Transverse colon (tissue), 4 donors: ENCODE results near the gene TRANK1. TPM values are rescaled to one million over a fixed set of nuclear protein-coding genes. Genes with fewer than 3 reads are reported as not detected.

Experiments used
- DNase-seq: peaks from one replicate; pipeline ENCODE4 v3.0.0-alpha.2; 2019
- H3K27ac ChIP-seq, 4 donors: fragments of 200-600 bp; sonication (generic); 2 replicates each; pipeline ENCODE4 v1.5.1; 2016 to 2018; ENCODE audit warnings: inconsistent platforms in 4 of 4
- H3K27me3 ChIP-seq: fragments of 200-600 bp; sonication (generic); 2 replicates; pipeline ENCODE4 v1.5.1; 2017; ENCODE audit warnings: inconsistent platforms
- H3K36me3 ChIP-seq, 4 donors: fragments of 200-600 bp; sonication (generic); 2 replicates each; pipeline ENCODE4 v1.5.1; 2017 to 2019; ENCODE audit warnings: inconsistent platforms in 4 of 4
- H3K4me1 ChIP-seq, 4 donors: fragments of 200-600 bp; sonication (generic); 2 replicates each; pipeline ENCODE4 v1.5.1; 2017 to 2020; ENCODE audit warnings: inconsistent platforms in 4 of 4
- H3K4me3 ChIP-seq, 4 donors: fragments of 200-600 bp; sonication (generic); 1 replicate in 1 of 4; 2 replicates in 3 of 4; pipeline versions ENCODE4 v1.5.1 to v1.6.1; 2017 to 2019; ENCODE audit warnings: inconsistent platforms in 4 of 4
- H3K9me3 ChIP-seq, 2 donors: fragments of 200-600 bp; sonication (generic); 2 replicates each; pipeline ENCODE4 v1.5.1; 2017 to 2019; ENCODE audit warnings: inconsistent platforms in 2 of 2
- EP300 ChIP-seq: sonication (generic); formaldehyde crosslinking; IDR thresholded peaks from one replicate; pipeline ENCODE4 v1.6.1; 2017; ENCODE audit warnings: antibody characterized with exemption, low read depth
- POLR2A ChIP-seq: fragments of 450-650 bp; IDR thresholded peaks from one replicate; pipeline ENCODE4 v1.6.1; 2016; ENCODE audit warnings: antibody characterized with exemption, mild to moderate bottlenecking, moderate library complexity
- POLR2AphosphoS5 ChIP-seq, 3 donors: sonication (generic); formaldehyde crosslinking; IDR thresholded peaks; one replicate each; pipeline ENCODE4 v1.6.1; 2016; ENCODE audit warnings: antibody characterized with exemption in 3 of 3
- WGBS, 2 donors: methylation state at CpG; one replicate each; pipeline ENCODE4 v1.1.5; 2018; ENCODE audit warnings: low coverage in 1 of 2; 5-methylcytosine and 5-hydroxymethylcytosine counted together
- in situ Hi-C, 4 donors: fragments of 200-750 bp; cut with MboI; loops; one replicate each; pipeline versions ENCODE4 v1.15.0 to v1.15.1; 2017; ENCODE audit warnings: low sequenced_read_pairs in 3 of 4, low pct_ligation_motif_present in 1 of 4, low pct_unique_long_range_greater_than_20kb in 1 of 4
- intact Hi-C: fragments of 100-400 bp; cut with DNase I; formaldehyde crosslinking; loops from one replicate; pipeline ENCODE4 v1.15.1; 2023; ENCODE audit warnings: low total_unique reads
- total RNA-seq, 4 donors: library from RNA; depleted of rRNA; stranded (reverse); fragments of >200 nt; gene quantifications; one replicate each; pipeline ENCODE4 v1.1.0, GENCODE V29; 2016
- TF ChIP-seq, protein P1 (sequence below), 5 experiments: fragments of 200-600 bp in 3 of 5; fragments of 450-650 bp in 2 of 5; sonication (generic) in 3 of 5; IDR thresholded peaks; 1 replicate in 2 of 5; 2 replicates in 3 of 5; pipeline ENCODE4 v1.5.1; 2016 to 2017; ENCODE audit warnings: antibody characterized with exemption in 5 of 5, inconsistent platforms in 3 of 5, mild to moderate bottlenecking in 2 of 5, moderate library complexity in 1 of 5

Gene TRANK1
- total RNA-seq, 4 donors from 2014 or later, result 91.5 to 179 (median 116) TPM

DNA sequence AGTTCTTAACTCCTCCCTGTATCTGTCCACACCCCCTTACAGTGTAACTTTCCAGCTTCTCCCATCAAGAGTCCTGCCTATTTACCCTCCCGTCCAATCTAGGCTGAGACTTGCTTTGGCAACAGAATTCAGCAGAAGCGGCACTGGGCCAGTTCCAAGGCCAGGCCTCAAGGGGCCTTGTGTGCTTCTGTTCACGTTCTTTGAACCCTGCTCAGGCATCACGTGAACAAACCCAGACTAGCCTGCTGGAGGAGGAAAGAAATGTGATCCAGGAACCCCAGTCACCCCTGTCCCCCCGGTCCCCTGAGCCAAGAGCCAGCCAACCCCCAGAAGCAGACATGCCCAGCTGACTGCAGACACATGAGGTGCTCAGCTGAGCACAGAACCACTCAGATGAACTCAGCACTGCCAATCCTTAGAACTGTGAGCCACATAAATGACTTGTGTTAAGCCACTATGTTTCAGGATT is 104.4 kb downstream of the TRANK1 start:
- H3K9me3 ChIP-seq, result no peaks in the 10 kb centered on the region
- intact Hi-C loops, result no loop called here
- H3K4me3 ChIP-seq, result no peak overlapping the region
- no peak for DNase-seq
- no peak overlapping the region for H3K27ac ChIP-seq
- TF ChIP-seq EP300 (no peak), POLR2AphosphoS5 (IDR thresholded peaks at IDR 0.05) (no peak), POLR2A (no peak)
- TF ChIP-seq, protein P1, sequence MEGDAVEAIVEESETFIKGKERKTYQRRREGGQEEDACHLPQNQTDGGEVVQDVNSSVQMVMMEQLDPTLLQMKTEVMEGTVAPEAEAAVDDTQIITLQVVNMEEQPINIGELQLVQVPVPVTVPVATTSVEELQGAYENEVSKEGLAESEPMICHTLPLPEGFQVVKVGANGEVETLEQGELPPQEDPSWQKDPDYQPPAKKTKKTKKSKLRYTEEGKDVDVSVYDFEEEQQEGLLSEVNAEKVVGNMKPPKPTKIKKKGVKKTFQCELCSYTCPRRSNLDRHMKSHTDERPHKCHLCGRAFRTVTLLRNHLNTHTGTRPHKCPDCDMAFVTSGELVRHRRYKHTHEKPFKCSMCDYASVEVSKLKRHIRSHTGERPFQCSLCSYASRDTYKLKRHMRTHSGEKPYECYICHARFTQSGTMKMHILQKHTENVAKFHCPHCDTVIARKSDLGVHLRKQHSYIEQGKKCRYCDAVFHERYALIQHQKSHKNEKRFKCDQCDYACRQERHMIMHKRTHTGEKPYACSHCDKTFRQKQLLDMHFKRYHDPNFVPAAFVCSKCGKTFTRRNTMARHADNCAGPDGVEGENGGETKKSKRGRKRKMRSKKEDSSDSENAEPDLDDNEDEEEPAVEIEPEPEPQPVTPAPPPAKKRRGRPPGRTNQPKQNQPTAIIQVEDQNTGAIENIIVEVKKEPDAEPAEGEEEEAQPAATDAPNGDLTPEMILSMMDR (IDR thresholded peaks at IDR 0.05), result no peak
- H3K27me3 ChIP-seq, result no peaks in the 10 kb centered on the region
- H3K4me1 ChIP-seq, result no peaks in the 10 kb centered on the region
- in situ Hi-C loops, result no loop called here
- WGBS, 2 donors, result 96% methylated on average over 5 of the region's 5 CpGs; no CpG with 5 or more reads in 1 of the 2 donors
- peaks cover 0 to 40% (median 15%) of the 10 kb centered on the region in 4 donors for H3K36me3 ChIP-seq

DNA sequence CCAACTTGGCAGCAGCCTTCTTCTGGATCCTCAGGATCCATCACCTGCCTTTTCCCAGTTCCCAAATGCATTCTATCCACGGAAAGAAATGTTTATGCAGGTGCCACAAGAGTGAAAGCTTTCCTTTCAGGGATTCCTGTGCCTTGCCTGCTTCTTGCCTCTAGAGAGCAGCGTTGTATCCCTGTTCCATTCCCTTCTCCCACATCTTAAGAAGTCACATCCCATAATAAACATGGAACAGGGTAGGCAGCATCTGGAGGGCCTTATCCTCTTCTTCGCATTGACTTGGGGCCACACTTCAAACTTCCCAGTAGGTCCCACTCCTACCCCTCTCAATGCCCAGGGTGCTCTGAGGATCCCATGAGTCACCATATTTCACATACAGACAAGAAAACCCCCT is 107.8 kb downstream of the TRANK1 start:
- H3K36me3 ChIP-seq, result peaks cover 0 to 37% (median 13%) of the 10 kb centered on the region in 4 donors
- in situ Hi-C loops, result no loop called here
- 71 to 87% methylated on average over 3 of the region's 3 CpGs for WGBS, 2 donors

DNA sequence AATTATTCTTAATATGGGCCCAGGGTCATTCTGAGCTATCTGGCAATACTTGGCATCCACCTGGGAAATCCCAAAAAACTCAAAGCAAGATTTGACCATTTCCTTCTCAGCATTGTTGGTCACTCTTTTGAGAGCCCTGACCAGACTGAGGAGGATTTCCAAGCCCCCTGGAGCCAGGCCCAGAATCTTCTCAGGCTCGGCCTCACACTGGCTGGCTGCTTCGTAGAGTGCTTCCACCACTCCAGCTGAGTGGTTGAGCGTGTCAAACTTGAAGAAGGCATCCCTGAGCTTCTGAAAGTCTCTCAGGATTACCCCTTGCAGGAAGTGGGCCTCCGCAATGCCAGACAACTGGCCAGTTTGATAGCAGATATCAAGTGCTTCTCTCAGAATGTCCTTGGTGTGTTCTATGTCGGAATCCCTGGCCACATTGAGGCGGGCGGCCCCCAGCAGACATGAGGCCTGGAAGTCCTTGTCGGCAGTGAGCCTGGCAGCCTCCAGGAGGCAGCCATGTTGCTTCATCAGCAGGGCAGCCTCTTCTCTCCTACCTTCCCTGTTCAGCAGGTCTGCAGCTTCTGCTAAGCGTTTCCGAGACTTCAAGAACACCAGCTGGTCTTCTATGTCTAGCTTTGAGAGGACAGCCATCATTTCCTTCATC is 111.6 kb downstream of the TRANK1 start:
- Histone ChIP-seq H3K27ac (no peak overlapping the region), H3K9me3 (no peaks in the 10 kb centered on the region), H3K27me3 (no peaks in the 10 kb centered on the region), H3K4me3 (no peak overlapping the region), H3K4me1 (no peaks in the 10 kb centered on the region), H3K36me3 (peaks cover 0 to 31% (median 6%) of the 10 kb centered on the region in 4 donors)
- intact Hi-C loops, result no loop called here
- TF ChIP-seq POLR2A, result no peak
- TF ChIP-seq, protein P1 (IDR thresholded peaks at IDR 0.05), result no peak
- TF ChIP-seq EP300, result no peak
- TF ChIP-seq POLR2AphosphoS5 (IDR thresholded peaks at IDR 0.05), result no peak
- no peak for DNase-seq
- WGBS, 2 donors, result 91 to 100% methylated on average over 2 to 10 of the region's 10 CpGs
- in situ Hi-C loops, result no loop called here

More for the DNA sequence above, 107.8 kb downstream of the TRANK1 start:
- Histone ChIP-seq H3K27me3 (no peaks in the 10 kb centered on the region), H3K4me1 (no peaks in the 10 kb centered on the region), H3K9me3 (no peaks in the 10 kb centered on the region), H3K27ac (no peak overlapping the region), H3K4me3 (no peak overlapping the region)
- TF ChIP-seq, protein P1 (IDR thresholded peaks at IDR 0.05), result peak in 2 of 5 experiments; percentile 4 to 14
- TF ChIP-seq POLR2AphosphoS5 (IDR thresholded peaks at IDR 0.05) (no peak), EP300 (no peak), POLR2A (no peak)
- no peak for DNase-seq
- intact Hi-C loops, result no loop called here

DNA sequence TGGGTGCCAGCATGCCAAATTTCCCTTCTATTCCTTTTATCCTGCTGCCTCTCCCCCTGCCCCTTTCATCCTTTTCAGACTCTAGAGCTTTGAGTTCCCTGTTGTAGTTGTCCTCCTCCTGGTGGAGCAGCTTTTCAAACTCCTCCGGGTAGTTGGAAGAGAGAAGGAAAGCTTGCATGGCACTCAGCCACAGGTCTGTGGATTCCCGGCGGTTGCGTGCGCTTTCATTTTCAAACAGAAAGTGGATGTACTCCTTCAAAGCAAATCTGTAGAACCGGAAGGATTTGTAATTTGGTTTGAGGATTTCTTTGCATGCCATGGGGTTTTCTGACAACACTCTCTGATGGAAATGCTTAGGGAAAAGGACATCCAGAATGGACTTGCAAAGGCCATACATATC is 112.4 kb downstream of the TRANK1 start:
- Histone ChIP-seq H3K27me3 (no peaks in the 10 kb centered on the region), H3K4me3 (no peak overlapping the region), H3K36me3 (peaks cover 0 to 28% (median 5%) of the 10 kb centered on the region in 4 donors), H3K27ac (no peak overlapping the region), H3K9me3 (no peaks in the 10 kb centered on the region), H3K4me1 (no peaks in the 10 kb centered on the region)
- intact Hi-C loops (no loop called here), in situ Hi-C loops (no loop called here)
- DNase-seq, result no peak
- WGBS, 2 donors, result 78 to 91% methylated on average over 4 to 6 of the region's 6 CpGs
- TF ChIP-seq POLR2AphosphoS5 (IDR thresholded peaks at IDR 0.05) (no peak), POLR2A (no peak), EP300 (no peak)
- TF ChIP-seq, protein P1 (IDR thresholded peaks at IDR 0.05), result no peak
